ENCODE measurements around the gene HRH3.

DNA sequence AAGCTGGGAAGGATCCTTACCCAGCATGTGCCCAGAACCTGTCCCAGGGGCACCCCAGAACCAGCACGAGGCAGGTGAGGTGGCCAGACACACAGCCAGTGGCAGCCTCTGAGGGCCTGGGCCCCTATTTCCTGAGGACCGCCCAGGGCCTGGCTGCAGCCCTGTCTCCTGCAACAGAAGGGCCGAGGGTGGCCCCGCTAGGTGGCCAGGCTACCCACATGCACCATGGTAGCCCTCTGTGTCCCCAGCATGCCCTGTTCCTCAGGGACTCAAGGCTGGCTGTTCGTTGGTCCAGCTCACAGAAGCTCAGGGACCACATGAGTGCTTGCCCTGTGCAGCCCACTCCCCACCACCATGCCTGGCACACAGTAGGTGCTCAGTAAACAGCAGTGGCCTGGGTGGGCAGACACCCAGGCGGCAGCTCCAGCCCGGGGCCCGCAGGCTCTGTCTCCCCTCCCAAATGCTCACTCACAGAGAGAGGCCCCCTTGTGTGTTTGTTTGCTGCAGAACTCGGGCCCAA is 8.2 kb downstream of the HRH3 start:
- TF ChIP-seq, protein P1, sequence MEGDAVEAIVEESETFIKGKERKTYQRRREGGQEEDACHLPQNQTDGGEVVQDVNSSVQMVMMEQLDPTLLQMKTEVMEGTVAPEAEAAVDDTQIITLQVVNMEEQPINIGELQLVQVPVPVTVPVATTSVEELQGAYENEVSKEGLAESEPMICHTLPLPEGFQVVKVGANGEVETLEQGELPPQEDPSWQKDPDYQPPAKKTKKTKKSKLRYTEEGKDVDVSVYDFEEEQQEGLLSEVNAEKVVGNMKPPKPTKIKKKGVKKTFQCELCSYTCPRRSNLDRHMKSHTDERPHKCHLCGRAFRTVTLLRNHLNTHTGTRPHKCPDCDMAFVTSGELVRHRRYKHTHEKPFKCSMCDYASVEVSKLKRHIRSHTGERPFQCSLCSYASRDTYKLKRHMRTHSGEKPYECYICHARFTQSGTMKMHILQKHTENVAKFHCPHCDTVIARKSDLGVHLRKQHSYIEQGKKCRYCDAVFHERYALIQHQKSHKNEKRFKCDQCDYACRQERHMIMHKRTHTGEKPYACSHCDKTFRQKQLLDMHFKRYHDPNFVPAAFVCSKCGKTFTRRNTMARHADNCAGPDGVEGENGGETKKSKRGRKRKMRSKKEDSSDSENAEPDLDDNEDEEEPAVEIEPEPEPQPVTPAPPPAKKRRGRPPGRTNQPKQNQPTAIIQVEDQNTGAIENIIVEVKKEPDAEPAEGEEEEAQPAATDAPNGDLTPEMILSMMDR (IDR thresholded peaks at IDR 0.05; ENCODE audit: borderline replicate concordance, extremely low read depth, low read length, poor library complexity, severe bottlenecking), result no peak
- TF ChIP-seq EZH2 (IDR thresholded peaks at IDR 0.05; ENCODE audit: borderline replicate concordance, low read depth, low read length, severe bottlenecking), result no peak
